Activated CD4-positive, alpha-beta T cell treated with anti-CD3 and anti-CD28 coated beads, Interleukin-2, amount 50 U/mL, for 4 hours (primary cell): Measurements from ENCODE around the gene HOATZ.

Source experiments
- DNase-seq, 2 experiments: peaks; one replicate each; pipeline ENCODE4 v3.0.0-alpha.2; 2020

The HOATZ gene

DNA sequence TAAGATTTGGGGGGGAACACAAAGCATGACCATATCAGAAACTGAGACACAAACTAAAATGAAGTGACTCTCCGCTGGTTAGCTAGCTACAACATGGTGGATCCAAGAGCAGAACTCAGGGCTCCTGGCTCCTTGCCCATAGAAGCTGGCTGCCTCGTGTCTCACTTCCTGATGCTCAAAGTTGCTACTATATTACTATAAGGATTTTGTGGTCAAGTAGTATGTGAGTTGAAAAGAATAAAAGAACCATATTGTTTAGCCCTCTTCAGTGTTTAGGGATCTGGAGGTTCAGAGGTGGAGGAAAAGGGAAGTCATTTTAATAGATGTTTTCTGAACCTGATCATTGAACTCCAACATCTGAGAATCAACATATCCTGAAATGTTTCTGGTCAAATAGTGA is 70.8 kb downstream of the HOATZ start:
- DNase-seq = no peak

GRCh38 chr11:111586388-111586831 is 71.8 kb downstream of the HOATZ start:
- DNase-seq = peak; percentile 27 to 44
